ENCODE results near the gene SAMD10.
A peak's percentile ranks its signal among the peaks of the same experiment; 100 is the strongest.

Gene SAMD10

DNA sequence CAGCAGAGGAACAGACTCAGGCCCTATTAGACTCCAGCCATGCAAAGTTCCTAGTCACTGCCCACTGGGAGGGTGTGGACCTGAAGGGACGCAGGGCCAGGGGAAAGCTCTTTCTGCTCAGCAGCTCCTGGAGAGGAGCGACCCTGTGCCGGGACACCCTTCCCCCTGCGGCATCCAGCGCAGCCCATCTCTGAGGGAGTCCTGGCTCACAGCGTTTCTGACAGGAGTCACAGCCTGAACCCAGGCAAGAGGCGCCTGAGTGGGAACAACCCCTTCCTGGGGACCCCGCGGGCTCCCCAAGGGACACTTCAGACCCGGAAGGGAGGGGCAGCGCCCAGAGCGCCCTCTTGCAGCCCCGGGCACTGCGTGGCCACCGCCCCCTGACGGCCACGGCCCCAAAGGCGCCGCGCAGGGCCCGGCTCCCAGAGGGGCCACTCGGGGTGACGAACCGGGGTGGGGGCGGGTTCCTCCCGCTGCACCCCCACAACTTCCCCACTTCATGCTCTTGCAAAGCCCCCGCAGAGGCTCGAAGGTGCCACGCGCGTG lies 24.1 kb downstream of the SAMD10 start:
- DNase-seq = peak in 1 of 6 experiments; percentile 51

DNA sequence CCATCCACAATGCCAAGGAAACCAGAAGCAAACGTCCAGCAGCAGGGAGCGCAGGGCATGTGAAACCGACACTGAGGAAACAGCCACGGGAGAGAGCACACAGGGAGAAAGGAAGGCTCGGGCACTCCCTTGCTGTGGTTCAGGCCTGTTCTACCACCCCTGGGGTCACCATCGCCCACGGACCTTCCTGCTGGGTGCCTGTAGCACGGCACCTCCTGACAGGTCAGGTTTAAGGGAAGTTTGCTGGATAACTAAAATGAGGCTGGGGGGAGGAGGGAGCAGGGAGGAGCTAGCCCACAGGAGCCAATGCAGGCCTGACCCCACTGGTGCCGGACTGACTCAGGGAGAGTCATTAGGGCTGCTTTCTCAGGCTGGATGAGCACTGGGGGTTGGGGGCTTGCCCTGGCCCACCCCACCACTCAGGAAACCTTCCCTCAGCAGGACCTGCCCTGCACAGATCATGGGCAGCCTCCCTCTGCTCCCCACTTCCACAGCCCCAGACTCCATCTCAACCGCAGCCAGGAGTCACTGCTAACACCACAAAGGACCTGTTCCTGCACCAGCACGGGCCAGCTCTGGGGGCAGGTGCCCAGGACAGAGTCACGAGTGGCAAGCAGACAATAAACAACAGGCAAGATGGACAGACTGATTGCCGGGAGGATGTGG lies 25.5 kb downstream of the SAMD10 start:
- no peak for DNase-seq

DNA sequence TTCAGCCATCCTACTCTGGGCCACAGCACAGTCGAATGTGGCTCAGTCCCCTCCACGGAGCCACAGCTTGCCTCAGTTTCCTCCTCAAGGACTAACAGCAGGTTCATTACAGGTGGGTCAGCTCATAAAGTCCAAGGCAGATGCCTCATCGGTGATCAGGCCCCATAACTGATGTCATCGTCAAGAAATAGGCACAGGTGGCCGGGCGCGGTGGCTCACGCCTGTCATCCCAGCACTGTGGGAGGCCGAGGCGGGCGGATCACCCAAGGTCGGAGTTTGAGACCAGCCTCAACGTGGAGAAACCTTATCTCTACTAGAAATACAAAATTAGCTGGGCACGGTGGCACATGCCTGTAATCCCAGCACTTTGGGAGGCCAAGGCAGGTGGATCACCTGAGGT lies 26.7 kb downstream of the SAMD10 start:
- DNase-seq = no peak

DNA sequence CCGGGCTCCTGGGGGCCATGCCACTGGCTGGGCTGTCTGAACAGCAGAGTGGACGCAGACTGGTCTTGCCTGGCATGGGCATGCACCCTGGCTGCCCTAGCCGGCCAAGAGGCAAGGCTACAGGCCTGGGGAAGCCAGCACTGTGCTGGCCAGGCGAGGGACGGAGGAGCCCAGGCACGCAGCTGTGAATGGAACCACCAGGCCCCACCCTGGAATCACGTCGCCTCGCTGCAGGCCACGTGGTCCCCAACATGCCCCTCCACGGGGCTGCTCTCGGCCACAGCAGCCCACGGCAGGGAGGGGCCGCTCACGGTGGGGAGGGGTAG lies 27.3 kb downstream of the SAMD10 start:
- no peak for DNase-seq

DNA sequence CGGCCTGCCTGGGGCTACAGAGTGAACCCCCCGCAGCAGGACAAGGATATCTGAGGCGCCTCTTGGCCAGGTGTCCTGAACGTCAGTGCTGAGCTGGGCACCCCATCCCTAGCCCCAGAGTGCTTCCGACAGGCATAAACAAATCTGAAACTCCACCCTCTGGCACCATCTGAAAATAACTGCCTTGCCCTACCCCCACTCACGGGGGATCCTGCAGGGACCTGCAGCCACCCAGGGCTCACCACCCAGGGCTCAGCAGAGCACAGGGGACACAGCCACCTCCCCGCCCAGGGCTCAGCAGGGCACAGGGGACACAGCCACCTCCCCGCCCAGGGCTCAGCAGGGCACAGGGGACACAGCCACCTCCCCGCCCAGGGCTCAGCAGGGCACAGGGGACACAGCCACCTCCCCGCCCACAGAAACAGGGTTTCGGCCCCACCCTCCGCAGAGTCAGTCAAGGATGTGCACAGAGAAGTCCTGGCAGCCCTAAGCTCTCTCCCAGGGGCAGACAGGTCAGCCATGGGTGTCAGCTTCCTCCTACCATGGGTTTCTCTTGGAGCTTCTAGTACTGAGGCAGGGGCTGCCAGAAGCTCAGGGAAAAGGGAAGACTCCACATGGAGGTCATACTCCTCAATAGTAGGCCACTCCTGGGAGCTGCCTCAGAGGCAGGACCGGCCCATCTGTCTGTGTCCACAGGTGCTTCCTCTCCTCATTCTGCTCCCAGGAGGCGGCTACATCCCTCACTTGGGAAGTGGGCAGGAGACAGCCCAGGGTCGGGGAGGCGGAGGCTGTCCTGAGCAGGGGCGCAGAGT lies 27.8 kb downstream of the SAMD10 start:
- no peak for DNase-seq

DNA sequence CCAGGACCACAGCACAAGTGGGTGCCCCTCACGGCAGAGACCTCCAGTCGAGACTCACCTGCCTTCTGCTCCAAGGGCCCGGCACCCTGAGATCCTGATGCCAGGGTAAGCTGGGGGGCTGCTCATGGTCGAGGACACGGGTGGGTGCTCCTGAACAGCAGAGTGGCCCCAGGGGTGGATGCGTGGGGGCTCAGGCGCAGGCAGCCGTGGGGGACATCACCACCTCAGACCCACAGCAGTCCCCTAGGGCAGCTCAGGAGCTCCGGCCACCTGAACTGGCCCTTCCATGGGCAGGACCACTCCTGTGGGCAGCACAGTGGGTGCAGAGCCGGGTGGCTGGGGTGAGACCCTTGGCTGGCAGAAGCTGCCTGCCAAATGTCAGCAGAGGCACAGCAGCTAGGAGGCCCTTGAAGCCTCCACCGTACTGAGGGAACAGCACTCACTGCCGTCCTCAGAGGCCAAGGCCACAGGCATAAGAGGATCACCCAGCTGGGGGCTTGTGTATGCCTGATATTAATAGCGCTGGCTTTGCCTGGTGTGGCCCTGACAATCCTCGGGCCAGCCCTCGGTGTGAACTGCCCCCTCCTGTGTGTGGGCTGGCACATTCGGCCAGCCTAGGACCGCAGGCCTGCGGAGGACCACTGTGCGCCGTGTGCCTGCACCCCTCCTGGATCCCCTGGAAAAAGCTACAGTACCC lies 28.6 kb downstream of the SAMD10 start:
- no peak for DNase-seq

DNA sequence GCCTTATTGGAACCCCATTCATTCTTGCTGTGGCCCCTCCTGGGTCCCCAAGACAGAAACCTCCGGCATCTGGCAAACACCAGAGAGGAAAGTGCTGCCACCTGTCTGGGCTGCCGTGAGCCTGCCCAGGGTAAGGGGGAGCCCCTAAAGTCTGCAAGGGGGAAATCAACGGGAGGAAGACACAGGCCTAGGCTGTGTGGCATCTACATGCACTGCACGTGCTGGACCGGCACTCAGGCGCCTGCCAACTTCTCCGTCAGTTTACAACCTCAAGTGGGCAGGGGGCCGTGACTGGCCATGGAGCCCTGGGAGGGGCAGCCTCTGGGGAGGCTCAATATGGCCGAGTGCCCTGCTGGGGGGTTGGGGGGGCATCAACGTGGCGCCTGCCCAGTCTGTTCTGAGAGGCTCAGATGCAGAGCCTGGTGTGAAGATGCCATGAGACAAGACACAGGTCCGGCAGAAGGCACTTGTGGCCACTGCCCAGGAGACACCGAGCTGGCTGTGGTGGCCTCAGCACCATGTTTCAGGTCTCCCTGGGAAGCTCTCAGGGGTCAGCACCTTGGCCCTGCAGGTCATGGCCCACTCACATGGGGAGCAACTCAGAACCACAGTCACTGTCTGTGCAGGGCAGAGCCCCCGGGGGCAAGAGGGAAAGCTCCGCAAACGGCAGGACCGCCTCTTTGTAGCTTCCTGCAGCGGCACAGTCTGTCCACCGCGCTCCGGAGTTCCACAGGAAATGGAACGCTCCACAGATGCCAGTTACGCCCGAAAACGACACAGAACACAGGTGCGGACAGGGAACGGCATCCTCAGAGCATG lies 31.6 kb downstream of the SAMD10 start:
- DNase-seq = peak in 5 of 6 experiments; percentile 16 to 69 (median 37)

DNA sequence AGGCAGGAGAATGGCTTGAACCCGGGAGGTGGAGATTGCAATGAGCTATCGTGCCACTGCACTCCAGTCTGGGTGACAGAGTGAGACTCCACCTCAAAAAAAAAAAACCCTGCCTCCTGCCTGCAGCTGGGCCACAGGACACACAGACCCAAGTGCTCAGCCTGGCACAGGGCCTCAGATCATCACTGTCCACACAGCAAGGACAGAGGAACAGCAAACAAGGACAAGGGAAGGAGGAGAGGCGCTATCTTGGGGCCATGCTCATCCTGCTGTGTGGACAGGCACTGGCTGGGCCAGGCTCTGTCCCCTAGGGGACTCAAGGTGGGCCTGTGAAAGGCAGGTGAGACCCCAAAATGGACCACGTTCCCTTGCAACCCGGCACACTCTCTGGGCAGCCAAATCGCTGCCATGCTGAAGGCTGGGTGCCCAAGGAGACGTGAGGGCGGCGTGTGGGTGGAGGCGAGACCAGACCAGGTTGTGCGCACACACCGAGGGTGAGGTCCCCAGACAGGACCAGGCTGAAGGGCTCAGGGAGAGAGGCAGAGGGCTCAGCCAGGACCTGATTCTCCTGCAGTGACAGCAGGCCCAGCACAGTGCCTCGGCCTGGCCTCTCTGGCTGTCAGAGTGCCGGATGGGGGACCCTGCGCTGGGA lies 32.3 kb downstream of the SAMD10 start:
- no peak for DNase-seq

DNA sequence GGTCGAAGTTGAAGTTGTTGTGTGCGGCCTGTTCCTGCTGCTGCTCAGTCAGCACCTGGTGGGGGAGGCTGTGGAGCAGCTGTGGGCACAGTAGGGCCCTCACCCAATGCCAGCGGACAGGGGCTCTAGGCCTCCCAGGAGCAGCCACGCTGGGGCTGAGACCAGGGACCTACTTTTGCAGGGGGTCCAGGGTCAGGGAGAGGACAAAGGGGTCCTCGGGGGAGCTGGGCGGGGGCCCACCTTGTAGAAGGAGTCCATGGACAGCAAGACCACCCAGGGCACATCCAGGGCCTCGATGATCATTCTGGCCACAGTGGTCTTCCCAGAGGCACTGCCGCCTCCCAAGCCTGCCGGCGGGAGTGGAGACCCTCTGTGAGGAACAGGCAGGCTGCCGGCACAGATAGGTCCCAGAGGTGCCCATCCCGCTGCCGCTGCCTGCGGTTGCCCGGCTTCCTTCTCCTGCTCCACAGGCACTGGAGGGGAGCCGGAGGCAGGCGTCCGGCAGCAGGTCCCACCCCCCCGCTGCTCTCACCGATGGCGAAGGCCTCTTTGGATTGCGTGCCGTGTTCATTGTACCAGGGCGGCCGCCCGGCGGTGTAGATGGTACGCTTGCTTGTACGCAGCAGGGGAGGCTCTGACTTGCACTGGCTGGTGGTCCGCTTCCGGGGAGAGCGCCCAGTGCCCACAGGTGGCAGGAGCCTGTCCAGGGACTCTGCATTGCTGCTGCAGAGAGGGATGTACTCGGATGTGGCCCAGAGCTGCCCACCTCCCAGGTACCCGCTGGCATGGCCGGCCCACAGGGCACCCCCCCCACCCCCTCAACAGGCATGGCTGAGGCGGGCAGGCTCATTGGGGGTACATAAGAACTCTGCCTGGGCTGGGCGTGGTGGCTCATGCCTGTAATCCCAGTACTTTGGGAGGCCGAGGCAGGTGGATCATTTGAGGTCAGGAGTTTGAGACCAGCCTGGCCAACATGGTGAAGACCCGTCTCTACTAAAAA lies 33.2 kb downstream of the SAMD10 start:
- no peak for DNase-seq

DNA sequence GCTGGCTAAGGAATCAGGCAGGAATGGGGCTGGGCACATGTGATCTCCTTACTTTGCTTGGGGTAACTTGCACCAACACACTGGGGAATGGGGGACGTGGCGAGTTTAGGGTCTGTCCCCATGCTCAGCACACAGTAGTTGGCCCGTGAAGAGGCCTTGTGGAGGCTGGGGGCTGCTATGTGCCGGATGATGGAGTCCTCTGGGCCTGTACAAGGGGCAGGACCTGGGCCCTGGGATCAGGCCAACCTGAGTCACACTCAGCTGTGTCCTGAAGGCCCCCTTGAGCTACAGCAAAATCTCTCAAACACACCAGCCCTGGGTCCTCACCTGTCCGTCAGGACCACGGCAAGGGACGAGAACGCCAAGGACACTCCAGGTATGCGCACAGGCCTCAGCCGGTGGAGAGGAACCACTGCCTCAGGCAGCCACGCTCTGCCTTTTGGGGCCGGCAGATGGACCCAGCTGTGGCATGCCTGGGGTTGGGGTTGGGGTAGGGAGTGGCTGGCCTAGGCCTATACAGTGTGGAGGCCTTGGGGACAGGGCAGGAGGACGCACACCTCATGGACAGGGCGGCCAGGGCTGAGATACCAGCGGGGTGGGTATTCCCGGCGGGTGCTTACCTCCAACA lies 34.3 kb downstream of the SAMD10 start:
- DNase-seq = no peak

DNA sequence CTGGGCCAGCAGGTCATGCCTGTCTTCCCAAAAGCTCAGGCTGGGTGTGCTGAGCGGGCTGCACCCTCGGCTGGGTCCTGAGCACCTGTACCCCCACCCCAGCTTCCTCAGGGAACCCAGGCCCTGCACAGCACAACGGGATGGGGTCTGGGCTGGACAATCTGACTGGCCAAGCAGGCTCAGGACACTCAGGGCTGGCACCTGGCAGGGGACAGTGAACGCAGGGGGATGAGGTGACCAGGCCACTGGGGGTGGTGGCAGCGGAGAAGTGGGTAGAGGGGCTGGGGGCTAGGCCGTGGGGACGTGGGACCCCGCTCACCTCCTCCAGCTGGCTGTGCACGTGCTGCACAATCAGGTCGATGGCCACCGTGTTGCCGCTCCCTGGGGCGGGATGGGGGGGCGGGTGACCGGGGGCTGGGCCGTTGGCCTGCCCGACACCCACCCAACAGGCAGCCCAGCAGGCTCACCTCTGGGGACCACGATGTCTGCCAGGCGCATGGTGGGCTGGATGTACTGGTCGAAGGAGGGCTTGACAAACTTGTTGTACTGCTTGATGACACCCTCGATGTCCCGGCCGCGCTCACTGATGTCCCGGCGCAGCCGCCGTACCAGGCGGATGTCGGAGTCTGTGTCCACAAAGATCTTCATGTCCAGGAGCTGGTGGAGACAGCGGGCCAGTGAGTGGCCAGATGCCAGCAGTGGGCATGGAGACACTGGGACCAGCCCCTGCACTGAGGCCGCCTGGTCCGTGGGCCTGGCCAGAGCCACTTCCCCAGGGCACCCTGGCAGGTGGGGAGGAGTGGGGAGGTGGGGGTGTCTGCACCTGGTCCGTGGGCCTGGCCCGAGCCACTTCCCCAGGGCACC lies 35.1 kb downstream of the SAMD10 start:
- no peak for DNase-seq

DNA sequence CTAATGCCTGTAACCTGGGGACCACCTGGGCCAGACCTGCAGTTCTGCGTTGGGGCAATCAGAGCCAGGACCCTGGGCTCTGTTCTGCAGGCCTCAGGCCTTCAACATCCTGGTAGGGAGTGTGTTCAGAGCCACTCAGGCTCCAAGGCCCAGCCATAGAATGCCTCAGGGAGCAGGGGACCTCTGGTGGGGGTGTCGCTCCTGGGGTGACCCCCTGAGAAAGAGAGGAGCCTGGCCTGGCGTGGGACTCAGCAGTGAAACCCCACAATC lies 35.7 kb downstream of the SAMD10 start:
- no peak for DNase-seq

DNA sequence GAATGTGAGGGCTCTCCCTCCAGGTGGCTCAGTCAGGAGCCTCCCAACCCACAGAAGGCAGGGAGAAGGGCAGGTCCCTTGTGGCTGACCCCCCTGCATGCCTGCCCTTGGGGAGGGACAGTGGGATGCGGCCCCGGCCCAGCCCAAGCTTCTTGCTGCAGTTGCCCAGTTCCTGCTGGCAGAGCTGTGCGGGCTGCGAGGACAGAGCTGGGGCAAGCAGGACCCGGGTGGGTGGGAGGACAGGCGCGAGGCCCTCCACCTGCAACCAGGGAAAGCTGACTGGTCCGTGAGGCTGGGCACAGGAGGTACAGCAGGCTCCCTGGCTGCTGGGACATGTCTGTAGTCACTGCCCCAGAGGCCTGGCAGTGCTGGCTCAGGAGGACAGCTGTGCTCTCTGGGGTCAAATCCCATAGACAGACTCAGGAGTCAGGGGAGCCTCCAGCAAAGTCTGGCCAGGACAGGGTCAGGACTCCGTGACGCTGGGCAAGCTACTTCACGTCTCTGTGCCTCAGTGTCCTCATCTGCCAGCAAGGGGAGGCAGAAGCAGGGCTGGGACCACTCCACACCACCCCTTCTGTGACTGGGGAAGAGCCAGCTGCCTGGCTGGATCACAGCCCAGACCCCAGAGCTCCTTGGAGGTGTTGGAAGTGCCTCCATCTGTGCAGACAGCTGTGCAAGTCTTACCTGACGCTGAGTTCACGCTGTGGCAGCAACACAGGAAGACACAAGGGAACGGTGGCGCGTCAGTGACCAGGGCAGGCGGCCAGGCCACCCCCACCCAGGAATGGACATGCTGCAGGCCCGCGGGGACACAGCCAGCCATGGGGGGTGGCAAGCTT lies 36.3 kb downstream of the SAMD10 start:
- no peak for DNase-seq

DNA sequence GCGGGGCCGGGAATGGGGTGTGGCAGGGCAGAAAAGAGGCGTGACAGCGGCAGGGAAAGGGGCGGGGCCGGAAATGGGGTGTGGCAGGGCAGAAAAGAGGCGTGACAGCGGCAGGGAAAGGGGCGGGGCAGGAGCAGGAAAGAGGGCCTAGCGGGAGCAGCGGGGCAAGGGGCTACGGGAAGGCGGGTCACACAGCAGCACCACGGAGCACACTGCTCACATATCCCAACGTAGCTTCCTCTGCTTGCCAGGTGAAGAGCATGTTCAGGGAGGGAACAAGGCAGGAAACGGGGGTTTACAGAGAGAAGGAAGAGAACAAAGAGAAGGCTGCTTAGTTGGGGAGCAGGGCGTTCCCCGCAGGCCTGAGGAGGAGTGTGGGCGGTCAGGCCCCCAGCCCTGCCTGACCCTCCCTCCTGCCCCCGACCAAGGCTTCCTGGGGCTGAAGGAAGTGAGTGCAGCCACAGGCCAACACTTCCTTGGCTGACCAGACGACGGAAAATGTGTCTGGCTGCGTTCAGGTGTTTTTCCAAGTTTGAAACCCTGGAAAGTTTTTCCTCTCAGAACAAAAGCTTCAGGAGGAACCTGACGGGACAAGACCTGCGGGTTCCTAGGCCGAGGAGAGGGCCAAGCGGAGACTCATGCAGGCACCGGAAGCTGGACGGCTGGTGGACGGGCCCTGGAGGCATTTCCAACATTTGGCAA lies 37.0 kb downstream of the SAMD10 start:
- DNase-seq = peak in 5 of 6 experiments; percentile 22 to 64 (median 32)

DNA sequence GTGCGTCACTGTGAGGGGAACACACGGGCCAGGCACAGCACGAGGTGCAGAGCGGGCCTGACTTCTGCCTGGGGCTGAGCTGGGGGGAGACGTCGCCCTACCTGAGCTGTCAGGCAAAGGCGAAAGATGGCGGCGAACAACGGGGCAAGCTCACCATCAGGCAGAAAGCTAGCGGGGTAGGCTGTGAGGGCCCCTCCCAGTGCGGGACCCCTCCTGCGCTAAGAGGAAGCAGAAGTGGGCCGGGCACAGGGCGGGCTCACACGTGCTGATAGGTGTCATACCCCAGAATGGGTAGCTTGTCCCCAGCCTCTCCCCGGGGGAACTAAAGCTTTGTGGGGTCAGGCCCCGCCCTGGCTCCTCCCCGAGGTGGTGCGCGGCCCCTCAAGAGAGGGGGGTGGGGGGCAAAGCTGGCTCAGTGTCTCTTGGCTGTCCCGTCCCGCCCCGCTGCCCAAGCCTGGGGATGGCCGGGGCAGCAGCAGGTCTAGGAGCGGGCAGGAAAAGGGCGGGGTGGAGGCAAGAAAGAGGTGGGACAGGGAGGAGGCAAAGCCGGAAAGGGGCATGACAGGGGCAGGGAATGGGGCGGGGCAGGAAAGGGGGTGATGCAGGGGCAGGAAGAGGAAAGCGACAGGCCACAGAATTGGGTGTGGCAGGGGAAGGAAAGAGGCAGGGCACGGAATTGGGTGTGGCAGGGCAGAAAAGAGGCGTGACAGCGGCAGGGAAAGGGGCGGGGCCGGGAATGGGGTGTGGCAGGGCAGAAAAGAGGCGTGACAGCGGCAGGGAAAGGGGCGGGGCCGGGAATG lies 38.0 kb downstream of the SAMD10 start:
- peak; percentile 43 to 80 (median 64) for DNase-seq

DNA sequence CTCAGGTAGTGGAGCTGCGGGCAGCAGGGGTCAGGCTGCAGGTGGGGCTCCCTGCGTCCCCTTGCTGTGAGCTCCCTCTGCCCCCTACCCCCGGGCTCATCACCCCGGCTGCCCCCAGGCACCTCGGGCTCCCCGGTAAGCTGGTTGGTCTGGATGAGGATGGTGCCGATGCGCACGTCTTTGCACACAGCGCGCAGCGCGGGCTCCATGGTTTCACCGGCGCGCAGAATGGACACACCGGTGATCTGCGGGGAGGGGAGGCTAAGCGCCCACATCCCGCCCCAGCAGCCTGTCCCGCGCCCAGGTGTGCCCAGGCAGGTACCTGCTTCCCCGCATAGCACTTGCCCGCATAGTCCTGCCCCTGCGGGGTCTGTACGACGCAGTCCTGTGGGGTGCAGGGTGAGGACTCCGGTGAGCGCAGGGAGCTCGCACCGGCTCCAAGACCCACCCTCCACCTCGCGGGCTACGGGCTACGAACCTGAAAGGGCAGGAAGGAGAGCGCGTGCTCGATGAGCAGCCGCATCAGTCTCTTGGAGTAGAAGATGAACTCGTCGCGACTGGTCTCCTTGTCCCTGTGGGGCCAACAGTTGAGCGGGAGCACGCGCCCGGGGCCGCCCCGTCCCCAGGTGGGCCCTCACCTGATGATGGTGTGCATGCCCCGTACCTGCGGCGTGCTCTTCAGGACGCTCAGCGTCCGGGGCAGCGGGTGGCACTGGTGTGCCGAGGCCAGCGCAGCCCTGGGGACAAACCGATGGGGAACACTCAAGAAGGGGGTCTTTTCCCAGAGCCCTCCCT lies 38.8 kb downstream of the SAMD10 start:
- DNase-seq = no peak

Data from stimulated activated naive CD4-positive, alpha-beta T cell (primary cell).